ENCODE data around the gene ARHGEF4. TPM values are rescaled to one million over a fixed set of nuclear protein-coding genes. Genes with fewer than 3 reads are reported as not detected.
A peak's percentile ranks its signal among the peaks of the same experiment; 100 is the strongest.

The ARHGEF4 gene, protein sequence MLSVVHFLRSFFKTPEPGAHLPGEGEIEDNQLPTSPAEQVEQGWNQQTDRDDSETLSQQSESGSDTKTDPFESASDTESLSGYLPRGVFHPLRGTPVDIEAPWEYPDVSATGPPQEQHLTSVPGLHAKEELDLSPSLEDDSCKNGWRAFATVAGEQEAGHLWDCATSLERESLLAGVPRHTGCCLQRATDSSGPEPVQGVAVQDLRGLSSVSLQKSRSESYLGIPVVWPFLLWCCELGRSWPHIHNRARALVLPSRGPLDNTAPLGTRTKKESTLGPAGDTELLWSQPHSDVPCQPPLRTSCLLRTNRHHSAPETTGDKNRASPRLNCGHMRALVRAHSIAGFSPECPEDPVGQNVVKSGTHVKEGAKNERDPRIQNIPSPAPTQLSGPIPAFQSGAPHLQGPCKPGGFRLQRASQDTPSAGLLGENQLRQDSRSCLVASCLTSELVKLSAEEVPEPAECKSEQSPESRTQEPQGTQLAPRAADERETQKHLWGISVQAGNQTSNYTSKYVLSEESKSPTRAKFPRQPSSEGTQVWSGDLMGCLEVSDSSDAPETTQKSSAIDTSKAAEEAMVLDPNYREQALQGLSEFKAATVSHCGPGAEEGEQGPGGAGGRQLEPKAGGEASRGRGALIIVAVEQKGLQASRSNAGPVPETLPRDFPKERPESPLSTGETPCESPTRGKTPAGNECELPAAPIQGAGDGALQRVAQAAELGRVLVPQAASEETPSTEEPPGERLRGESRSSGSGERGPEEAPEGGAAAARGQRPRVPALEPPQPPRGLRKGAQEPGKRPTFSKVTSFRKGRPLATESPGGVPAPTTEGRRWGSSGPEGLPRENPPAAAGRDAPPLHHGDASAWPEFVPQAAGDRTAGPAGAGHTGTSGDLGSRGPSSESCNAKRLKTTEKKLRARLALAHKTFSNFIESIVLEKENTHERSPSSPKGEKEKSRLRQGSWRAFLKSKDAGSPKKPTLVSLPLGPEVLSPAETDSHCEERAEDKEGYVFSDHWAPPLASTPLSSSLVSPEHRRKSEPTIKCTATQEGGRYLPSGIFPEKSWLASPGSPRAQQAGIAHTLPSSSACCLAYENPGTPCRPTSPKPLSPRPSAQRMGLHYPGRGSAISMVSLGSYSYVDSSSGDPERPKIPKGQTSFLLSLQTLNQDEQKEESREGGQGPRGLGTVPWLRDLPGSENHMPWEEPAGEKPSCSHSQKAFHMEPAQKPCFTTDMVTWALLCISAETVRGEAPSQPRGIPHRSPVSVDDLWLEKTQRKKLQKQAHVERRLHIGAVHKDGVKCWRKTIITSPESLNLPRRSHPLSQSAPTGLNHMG (N-terminal part only)
- total RNA-seq (10 to 100 TPM; 16.3 to 24.1 (median 18.5) TPM), polyA plus RNA-seq (10 to 100 TPM; 31.6 to 58.2 TPM)

DNA sequence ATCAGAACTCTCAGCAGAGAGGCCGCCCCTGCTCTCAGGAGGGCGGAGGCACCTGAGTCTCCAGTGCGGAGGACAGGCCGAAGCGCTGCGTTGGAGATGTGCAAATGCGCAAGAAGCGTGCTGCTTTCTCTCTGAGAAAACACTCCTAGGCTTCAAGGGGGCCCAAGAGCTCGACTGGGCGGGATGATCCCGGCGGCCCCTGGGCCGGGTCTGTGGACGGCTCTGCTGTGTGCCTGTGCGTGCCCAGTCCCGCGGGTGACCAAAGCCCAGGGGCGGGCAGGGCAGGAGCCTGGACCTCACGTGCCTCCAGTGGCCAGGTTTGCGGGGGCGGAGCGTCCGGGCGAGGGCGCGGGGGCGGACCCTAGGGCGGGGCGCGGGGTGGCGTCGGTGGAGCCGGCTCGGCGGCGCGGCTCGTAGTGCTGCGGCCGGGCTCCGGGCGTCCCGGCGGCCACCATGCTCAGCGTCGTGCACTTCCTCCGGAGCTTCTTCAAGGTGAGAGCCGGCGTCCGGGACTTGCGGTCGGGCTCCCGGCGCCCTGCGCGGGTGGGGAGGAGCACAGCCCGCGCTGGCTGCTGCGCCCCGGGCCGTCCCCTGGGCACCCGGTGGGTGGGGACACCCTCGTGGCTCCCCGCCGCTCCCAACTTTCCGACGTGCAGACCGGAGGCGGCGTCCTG lies at the start of gene ARHGEF4:
TSS of gene ARHGEF4 (plus strand) at position 414 of the 674 bp plus-strand sequence. CDS start at position 454, 40 bp downstream.
- peak; percentile 87 to 93 (median 90) for DNase-seq
- TF ChIP-seq, protein P1, sequence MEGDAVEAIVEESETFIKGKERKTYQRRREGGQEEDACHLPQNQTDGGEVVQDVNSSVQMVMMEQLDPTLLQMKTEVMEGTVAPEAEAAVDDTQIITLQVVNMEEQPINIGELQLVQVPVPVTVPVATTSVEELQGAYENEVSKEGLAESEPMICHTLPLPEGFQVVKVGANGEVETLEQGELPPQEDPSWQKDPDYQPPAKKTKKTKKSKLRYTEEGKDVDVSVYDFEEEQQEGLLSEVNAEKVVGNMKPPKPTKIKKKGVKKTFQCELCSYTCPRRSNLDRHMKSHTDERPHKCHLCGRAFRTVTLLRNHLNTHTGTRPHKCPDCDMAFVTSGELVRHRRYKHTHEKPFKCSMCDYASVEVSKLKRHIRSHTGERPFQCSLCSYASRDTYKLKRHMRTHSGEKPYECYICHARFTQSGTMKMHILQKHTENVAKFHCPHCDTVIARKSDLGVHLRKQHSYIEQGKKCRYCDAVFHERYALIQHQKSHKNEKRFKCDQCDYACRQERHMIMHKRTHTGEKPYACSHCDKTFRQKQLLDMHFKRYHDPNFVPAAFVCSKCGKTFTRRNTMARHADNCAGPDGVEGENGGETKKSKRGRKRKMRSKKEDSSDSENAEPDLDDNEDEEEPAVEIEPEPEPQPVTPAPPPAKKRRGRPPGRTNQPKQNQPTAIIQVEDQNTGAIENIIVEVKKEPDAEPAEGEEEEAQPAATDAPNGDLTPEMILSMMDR (IDR thresholded peaks at IDR 0.05) = no peak
- intact Hi-C loops (cut with DNase I) = no loop called here
- peaks cover 0 to 10% (median 0%) of the 10 kb centered on the region in 3 donors for H3K4me1 ChIP-seq
- H3K27ac ChIP-seq = peak within 1 kb of the TSS; percentile 52 to 78 (median 69)
- WGBS, 2 donors = 2% methylated on average over 56 to 70 of the region's 70 CpGs
- H3K27me3 ChIP-seq = no peaks in the 10 kb centered on the region
- H3K9me3 ChIP-seq = no peaks in the 10 kb centered on the region
- no peaks in the 10 kb centered on the region for H3K36me3 ChIP-seq
- FAIRE-seq = no peak
- peak; percentile 83 to 90 (median 87) for ATAC-seq
- H3K4me3 ChIP-seq = peak within 1 kb of the TSS; percentile 63 to 83 (median 70)

DNA sequence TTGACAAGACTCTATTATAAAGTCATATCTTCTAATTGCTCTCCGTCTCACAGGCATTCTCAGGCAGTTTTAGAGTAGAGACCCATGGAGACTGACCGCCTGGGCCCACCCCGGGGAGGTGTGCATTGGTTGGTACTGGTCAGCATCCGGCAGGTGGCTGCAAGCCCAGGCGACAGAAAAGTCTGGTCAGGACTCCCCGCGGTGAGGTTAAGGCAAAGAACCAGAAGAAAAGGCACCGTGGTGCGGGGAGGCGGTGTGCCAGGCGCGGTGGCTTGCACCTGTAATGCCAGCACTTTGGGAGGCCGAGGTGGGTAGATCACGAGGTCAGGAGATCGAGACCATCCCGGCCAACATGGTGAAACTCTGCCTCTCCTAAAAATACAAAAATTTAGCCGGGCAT lies 48.9 kb upstream of the ARHGEF4 start:
- intact Hi-C loops (cut with DNase I) = no loop called here
- FAIRE-seq = no peak
- H3K9me3 ChIP-seq = no peaks in the 10 kb centered on the region
- no peak for ATAC-seq
- no peak overlapping the region for H3K27ac ChIP-seq
- H3K4me1 ChIP-seq = peaks cover 0 to 14% (median 4%) of the 10 kb centered on the region in 3 donors
- no peak overlapping the region for H3K4me3 ChIP-seq
- no peaks in the 10 kb centered on the region for H3K27me3 ChIP-seq
- no peak for DNase-seq
- WGBS, 2 donors = 92 to 93% methylated on average over 17 of the region's 17 CpGs
- TF ChIP-seq, protein P1 (IDR thresholded peaks at IDR 0.05) = no peak
- H3K36me3 ChIP-seq = no peaks in the 10 kb centered on the region

DNA sequence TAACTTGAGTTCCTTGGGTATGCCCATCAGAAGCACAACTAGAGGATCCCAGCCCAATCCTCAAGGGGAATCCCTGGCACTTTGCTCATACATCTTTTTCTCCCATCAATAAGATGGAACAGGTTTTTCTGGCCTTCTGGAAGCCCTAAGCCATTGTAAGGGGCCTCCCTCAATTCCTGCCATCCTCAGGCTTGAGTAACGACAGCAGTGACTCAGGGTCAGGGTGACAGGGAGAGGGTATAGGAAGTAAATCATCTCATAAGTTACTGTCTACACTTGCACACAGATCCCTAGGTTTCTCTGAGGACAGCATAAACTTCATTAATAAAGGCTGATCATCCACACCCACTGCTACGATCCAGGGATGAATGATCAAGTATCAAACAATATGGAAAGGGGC lies 46.4 kb upstream of the ARHGEF4 start:
- WGBS, 2 donors = 85 to 88% methylated on average over 2 of the region's 2 CpGs

More for the DNA sequence above, 46.4 kb upstream of the ARHGEF4 start:
- Histone ChIP-seq H3K4me3 (no peak overlapping the region), H3K4me1 (peaks cover 0 to 14% (median 4%) of the 10 kb centered on the region in 3 donors), H3K27me3 (no peaks in the 10 kb centered on the region), H3K36me3 (no peaks in the 10 kb centered on the region), H3K9me3 (no peaks in the 10 kb centered on the region), H3K27ac (no peak overlapping the region)
- FAIRE-seq = no peak
- intact Hi-C loops (cut with DNase I) = no loop called here
- TF ChIP-seq, protein P1 (IDR thresholded peaks at IDR 0.05) = no peak
- DNase-seq = no peak
- ATAC-seq = no peak
